PC-9 (cell line): Measurements from ENCODE around the gene SCAI. TPM values are rescaled to one million over a fixed set of nuclear protein-coding genes. Genes with fewer than 3 reads are reported as not detected.

Experiments
- BruUV-seq: library from RNA; stranded (reverse); fragments of 400-500 nt; replicated peaks from 2 replicates; lab custom pipeline; 2021; lab: Mats Ljungman, UMichigan
- CTCF ChIA-PET: fragments of 300-600 bp; sonication (Branson Sonifier 250); formaldehyde crosslinking; loops from one replicate; lab custom pipeline; 2022; ENCODE audit warnings: antibody characterized with exemption; lab: Charles Lee
- POLR2A ChIA-PET: fragments of 300-600 bp; sonication (Branson Sonifier 250); formaldehyde crosslinking; loops from one replicate; lab custom pipeline; 2022; ENCODE audit warnings: antibody characterized with exemption; ENCODE audit not compliant: unreplicated experiment; lab: Charles Lee
- DNase-seq, 2 experiments: peaks; one replicate each; pipeline versions ENCODE4 v3.0.0 to v3.0.0-alpha.2; 2015 to 2022; ENCODE audit warnings: mixed read lengths in 1 of 2
- H2AFZ ChIP-seq: fragments of 200-600 bp; sonication (generic); 2 replicates; pipeline ENCODE4 v1.8.1; 2017; ENCODE audit warnings: antibody characterized with exemption
- H3F3A ChIP-seq: fragments of 200-600 bp; sonication (generic); 2 replicates; pipeline ENCODE4 v1.8.1; 2017; ENCODE audit warnings: antibody characterized with exemption, mild to moderate bottlenecking, low read depth; ENCODE audit not compliant: insufficient read depth
- H3K27ac ChIP-seq: fragments of 200-600 bp; sonication (generic); 2 replicates; pipeline ENCODE4 v1.6.1; 2016; ENCODE audit warnings: mixed run types
- H3K27me3 ChIP-seq: fragments of 200-600 bp; sonication (generic); 2 replicates; pipeline ENCODE4 v1.6.1; 2016; ENCODE audit warnings: low read depth, mixed run types; ENCODE audit not compliant: insufficient read depth
- H3K36me3 ChIP-seq: fragments of 200-600 bp; sonication (generic); 2 replicates; pipeline ENCODE4 v1.6.1; 2016; ENCODE audit warnings: low read depth, mixed run types
- H3K4me1 ChIP-seq: fragments of 200-600 bp; sonication (generic); replicated peaks from 2 replicates; pipeline ENCODE4 v1.6.1; 2016; ENCODE audit warnings: mixed run types; ENCODE audit not compliant: insufficient read depth
- H3K4me2 ChIP-seq: fragments of 200-600 bp; sonication (generic); 2 replicates; pipeline ENCODE4 v1.6.1; 2017; ENCODE audit warnings: mixed run types
- H3K4me3 ChIP-seq: fragments of 200-600 bp; sonication (generic); 2 replicates; pipeline ENCODE4 v1.6.1; 2016; ENCODE audit warnings: mixed run types
- H3K79me2 ChIP-seq: fragments of 200-600 bp; sonication (generic); 2 replicates; pipeline ENCODE4 v1.6.1; 2017; ENCODE audit warnings: low read depth, mixed run types
- H3K9me2 ChIP-seq: fragments of 200-600 bp; sonication (generic); 2 replicates; pipeline ENCODE4 v1.8.1; 2017; ENCODE audit warnings: mild to moderate bottlenecking; ENCODE audit not compliant: insufficient read depth
- H3K9me3 ChIP-seq: fragments of 200-600 bp; sonication (generic); 2 replicates; pipeline ENCODE4 v1.8.1; 2016; ENCODE audit warnings: low read depth; ENCODE audit not compliant: insufficient read depth
- H4K20me1 ChIP-seq: fragments of 200-600 bp; sonication (generic); 2 replicates; pipeline ENCODE4 v1.8.1; 2017; ENCODE audit not compliant: insufficient read depth
- CTCF ChIP-seq: fragments of 200-600 bp; sonication (generic); conservative IDR thresholded peaks from 2 replicates; pipeline ENCODE4 v1.6.1; 2017; ENCODE audit warnings: mixed run types, antibody characterized with exemption, mild to moderate bottlenecking, moderate library complexity
- EZH2 ChIP-seq: fragments of 200-600 bp; sonication (generic); IDR thresholded peaks from 2 replicates; pipeline ENCODE4 v1.8.0; 2017; ENCODE audit warnings: antibody characterized with exemption, low read depth
- intact Hi-C: fragments of 100-400 bp; cut with micrococcal nuclease; formaldehyde crosslinking; loops from one replicate; pipeline ENCODE4 v1.10.0; 2022; ENCODE audit not compliant: unreplicated experiment
- total RNA-seq: library from RNA; stranded (reverse); gene quantifications from 2 replicates; pipeline ENCODE4 v1.2.3, GENCODE V29; 2021

SCAI gene
- total RNA-seq, 1 experiment from 2014 or later, result 16.0 TPM

DNA sequence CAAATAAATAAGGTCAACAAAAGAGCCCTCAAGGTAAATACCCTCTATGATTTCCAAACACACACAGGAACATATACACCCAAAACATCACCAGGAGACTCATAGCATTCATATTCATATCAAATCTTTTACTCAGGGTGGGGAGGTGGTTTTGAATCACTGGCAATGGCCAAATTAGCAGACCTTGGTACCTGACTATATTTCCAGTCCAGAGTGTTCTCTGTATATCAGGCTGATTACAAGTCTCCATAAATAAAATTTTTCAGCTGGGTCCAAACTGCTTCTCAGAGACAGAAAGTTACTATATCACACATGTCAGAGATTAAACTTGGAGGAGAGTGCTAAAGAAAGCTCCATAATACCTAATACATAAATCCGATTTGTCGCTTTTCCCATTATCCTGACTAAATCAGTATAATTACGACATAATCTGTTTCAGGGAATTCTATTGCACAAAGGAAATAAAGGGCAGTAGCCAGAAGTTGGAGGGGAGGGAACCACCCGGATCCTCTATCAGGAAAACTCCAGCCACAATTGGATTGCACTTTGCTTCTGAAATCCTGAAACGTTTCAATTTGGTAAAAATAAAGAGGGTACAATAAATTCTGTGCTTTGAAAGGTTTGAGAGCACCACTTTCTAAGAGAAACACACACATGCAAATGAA, 195.5 kb downstream of the SCAI start:
- no peaks in the 10 kb centered on the region for H3K36me3 ChIP-seq
- H3K4me2 ChIP-seq, result no peak overlapping the region
- H4K20me1 ChIP-seq, result no peaks in the 10 kb centered on the region
- H3K4me3 ChIP-seq, result no peak overlapping the region
- no peaks in the 10 kb centered on the region for H3K9me3 ChIP-seq
- intact Hi-C loops, result no loop called here
- CTCF ChIA-PET, result no interaction called here
- DNase-seq, result no peak
- no peak for TF ChIP-seq CTCF
- no peak for TF ChIP-seq EZH2
- H3F3A ChIP-seq, result peaks cover 6% of the 10 kb centered on the region; the same call in 1 of the 2 replicates
- H3K9me2 ChIP-seq, result no peaks in the 10 kb centered on the region
- POLR2A ChIA-PET, result no interaction called here
- no peaks in the 10 kb centered on the region for H3K79me2 ChIP-seq
- H3K27me3 ChIP-seq, result no peaks in the 10 kb centered on the region
- no TSS peak for BruUV-seq
- H2AFZ ChIP-seq, result no peak overlapping the region
- H3K4me1 ChIP-seq, result 0 out of 2 replicates have a peak, but pooled peaks cover 3% of the 10 kb centered on the region
- H3K27ac ChIP-seq, result no peak overlapping the region

- BruUV-seq, result no TSS peak
- POLR2A ChIA-PET, result no interaction called here
- no peak for TF ChIP-seq EZH2
- TF ChIP-seq CTCF, result no peak
- Histone ChIP-seq H2AFZ (no peak overlapping the region), H3K27me3 (no peaks in the 10 kb centered on the region), H3F3A (peaks cover 21% of the 10 kb centered on the region; the same call in 1 of the 2 replicates), H3K27ac (no peak overlapping the region), H3K9me3 (no peaks in the 10 kb centered on the region), H3K36me3 (no peaks in the 10 kb centered on the region), H3K9me2 (no peaks in the 10 kb centered on the region), H3K4me1 (peaks cover 13% of the 10 kb centered on the region; the same call in 1 of the 2 replicates), H3K4me2 (no peak overlapping the region), H4K20me1 (no peaks in the 10 kb centered on the region), H3K4me3 (no peak overlapping the region), H3K79me2 (no peaks in the 10 kb centered on the region; the same call in 1 of the 2 replicates)
- intact Hi-C loops, result no loop called here
- no peak for DNase-seq
- CTCF ChIA-PET, result no interaction called here
Observed at GRCh38 chr9:124946167-124946566, 197.2 kb downstream of the SCAI start.

DNA sequence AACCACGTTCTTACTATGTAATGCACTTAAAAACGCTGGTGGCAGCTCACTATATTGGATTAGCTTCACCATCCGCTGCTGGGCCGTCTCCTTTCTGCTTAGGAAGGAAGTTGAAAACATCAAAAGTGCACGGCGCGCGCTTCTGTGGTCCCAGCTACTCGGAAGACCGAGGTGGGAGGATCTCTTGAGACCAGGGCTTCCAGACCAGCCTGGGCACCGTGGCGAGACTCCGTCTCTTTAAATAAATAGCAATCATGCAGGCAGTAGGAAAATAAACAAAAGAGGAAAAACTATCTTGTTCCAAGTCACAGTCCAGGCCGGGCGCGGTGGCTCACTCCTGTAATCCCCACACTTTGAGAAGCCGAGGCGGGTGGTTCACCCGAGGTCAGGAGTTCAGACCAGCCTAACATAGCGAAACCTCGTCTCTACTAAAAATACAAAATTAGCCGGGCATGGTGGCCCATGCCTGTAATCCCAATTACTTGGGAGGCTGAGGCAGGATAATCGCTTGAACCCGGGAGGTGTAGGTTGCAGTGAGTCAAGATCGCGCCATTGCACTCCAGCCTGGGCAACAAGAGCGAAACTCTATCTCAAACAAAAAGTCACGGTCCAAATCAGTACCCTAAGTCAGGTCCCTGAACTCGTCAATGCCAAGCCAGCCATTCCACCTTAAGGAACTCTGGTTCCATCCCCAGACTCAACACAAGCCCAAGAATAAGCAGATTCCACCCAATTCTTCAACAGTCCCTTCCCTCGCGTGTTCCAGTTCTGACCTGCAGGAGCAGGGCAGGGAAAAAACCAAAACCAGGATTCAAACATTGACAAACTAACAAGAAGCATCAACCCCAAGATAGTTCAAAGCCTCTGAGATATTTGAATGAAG, 201.4 kb downstream of the SCAI start:
- BruUV-seq, result TSS peak; percentile 74
- no peak for DNase-seq
- Histone ChIP-seq H3K4me1 (peaks cover 19% of the 10 kb centered on the region), H2AFZ (peak overlapping the region; percentile 87), H3K4me2 (peak overlapping the region; percentile 77), H3K27ac (peak overlapping the region; percentile 83), H3K36me3 (no peaks in the 10 kb centered on the region), H3K9me3 (no peaks in the 10 kb centered on the region), H3K79me2 (peaks cover 9% of the 10 kb centered on the region), H3K27me3 (no peaks in the 10 kb centered on the region), H3K9me2 (no peaks in the 10 kb centered on the region), H4K20me1 (no peaks in the 10 kb centered on the region), H3F3A (peaks cover 27% of the 10 kb centered on the region; the same call in 1 of the 2 replicates), H3K4me3 (peak overlapping the region; percentile 71)
- ChIA-PET POLR2A (no interaction called here), CTCF (no interaction called here)
- intact Hi-C loops, result loop anchor here (1.0 to 2.0 kb wide), 2 partner anchors 173 to 201 kb away; partner anchors contain the start of gene SCAI
- TF ChIP-seq EZH2 (no peak), CTCF (no peak)
